SK-N-SH (cell line): ENCODE data around the gene C1orf216.

Experiments used
- CHD2 ChIP-seq: fragments of 150-350 bp; IDR thresholded peaks from 2 replicates; pipeline ENCODE4 v1.6.1; 2018; ENCODE audit warnings: low read length; ENCODE audit not compliant: partially characterized antibody
- POLR2AphosphoS5 ChIP-seq: IDR thresholded peaks from 2 replicates; pipeline ENCODE4 v1.6.1; 2012; ENCODE audit warnings: low read depth, low read length
- TF ChIP-seq, protein P1 (sequence below): fragments of 200-600 bp; sonication (generic); IDR thresholded peaks from 2 replicates; pipeline ENCODE4 v1.6.1; 2017; ENCODE audit warnings: antibody characterized with exemption, mild to moderate bottlenecking, moderate library complexity
- TF ChIP-seq, protein P2 (sequence below): IDR thresholded peaks from 2 replicates; pipeline ENCODE4 v1.6.1; 2012; ENCODE audit warnings: mild to moderate bottlenecking, low read depth, low read length, moderate library complexity

DNA sequence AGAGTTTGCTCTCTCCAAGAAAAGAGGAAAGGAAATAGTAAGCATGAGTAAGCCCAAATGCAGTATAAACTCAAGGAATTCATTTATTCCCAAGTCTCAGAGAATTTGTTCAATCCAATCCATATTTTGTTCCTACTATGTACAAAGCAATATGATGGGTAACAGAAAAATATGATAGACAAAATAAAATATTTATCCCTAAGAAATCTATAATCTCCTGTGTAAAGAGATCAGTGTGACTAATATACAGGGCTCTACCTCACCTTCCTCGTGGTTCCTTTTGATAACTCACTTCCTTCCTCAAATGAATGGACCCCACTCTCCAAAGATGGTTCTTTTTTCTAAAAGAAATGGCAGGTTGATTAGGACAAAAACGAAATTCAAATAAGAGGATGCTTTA is 43.5 kb upstream of the C1orf216 start:
- TF ChIP-seq, protein P1, sequence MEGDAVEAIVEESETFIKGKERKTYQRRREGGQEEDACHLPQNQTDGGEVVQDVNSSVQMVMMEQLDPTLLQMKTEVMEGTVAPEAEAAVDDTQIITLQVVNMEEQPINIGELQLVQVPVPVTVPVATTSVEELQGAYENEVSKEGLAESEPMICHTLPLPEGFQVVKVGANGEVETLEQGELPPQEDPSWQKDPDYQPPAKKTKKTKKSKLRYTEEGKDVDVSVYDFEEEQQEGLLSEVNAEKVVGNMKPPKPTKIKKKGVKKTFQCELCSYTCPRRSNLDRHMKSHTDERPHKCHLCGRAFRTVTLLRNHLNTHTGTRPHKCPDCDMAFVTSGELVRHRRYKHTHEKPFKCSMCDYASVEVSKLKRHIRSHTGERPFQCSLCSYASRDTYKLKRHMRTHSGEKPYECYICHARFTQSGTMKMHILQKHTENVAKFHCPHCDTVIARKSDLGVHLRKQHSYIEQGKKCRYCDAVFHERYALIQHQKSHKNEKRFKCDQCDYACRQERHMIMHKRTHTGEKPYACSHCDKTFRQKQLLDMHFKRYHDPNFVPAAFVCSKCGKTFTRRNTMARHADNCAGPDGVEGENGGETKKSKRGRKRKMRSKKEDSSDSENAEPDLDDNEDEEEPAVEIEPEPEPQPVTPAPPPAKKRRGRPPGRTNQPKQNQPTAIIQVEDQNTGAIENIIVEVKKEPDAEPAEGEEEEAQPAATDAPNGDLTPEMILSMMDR, result no peak
- TF ChIP-seq, protein P2, sequence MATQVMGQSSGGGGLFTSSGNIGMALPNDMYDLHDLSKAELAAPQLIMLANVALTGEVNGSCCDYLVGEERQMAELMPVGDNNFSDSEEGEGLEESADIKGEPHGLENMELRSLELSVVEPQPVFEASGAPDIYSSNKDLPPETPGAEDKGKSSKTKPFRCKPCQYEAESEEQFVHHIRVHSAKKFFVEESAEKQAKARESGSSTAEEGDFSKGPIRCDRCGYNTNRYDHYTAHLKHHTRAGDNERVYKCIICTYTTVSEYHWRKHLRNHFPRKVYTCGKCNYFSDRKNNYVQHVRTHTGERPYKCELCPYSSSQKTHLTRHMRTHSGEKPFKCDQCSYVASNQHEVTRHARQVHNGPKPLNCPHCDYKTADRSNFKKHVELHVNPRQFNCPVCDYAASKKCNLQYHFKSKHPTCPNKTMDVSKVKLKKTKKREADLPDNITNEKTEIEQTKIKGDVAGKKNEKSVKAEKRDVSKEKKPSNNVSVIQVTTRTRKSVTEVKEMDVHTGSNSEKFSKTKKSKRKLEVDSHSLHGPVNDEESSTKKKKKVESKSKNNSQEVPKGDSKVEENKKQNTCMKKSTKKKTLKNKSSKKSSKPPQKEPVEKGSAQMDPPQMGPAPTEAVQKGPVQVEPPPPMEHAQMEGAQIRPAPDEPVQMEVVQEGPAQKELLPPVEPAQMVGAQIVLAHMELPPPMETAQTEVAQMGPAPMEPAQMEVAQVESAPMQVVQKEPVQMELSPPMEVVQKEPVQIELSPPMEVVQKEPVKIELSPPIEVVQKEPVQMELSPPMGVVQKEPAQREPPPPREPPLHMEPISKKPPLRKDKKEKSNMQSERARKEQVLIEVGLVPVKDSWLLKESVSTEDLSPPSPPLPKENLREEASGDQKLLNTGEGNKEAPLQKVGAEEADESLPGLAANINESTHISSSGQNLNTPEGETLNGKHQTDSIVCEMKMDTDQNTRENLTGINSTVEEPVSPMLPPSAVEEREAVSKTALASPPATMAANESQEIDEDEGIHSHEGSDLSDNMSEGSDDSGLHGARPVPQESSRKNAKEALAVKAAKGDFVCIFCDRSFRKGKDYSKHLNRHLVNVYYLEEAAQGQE, result no peak
- TF ChIP-seq CHD2 (no peak), POLR2AphosphoS5 (no peak)
